ENCODE results near the gene DCX. TPM values are rescaled to one million over a fixed set of nuclear protein-coding genes. Genes with fewer than 3 reads are reported as not detected.

DCX gene
- total RNA-seq, 1 experiment from 2014 or later: not detected

DNA sequence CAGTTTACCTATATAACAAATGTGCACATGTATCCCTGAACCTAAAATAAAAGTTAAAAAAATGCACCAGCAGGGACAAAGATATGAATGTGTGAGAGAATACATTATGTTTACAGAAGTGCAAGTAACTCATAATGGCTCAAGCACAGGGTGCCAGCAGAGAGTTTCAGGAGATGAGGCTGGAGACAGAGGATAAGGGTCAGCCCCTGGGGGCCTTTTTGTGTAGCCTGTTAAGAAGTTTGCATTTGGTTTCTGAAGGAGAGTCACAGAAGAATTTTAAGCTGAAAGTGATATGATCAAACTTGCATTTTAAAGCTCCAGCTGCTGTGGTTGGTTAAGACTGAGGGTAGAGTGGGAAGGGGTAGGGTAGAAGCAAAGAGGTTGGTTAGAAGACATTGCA is 93.1 kb downstream of the DCX start:
- no peaks in the 10 kb centered on the region for H3K36me3 ChIP-seq (ENCODE audit: control insufficient read depth in 1 of 2, insufficient read depth in 2 of 2, low read length in 2 of 2)
- no peaks in the 10 kb centered on the region for H4K20me1 ChIP-seq (ENCODE audit: insufficient read depth)
- no peaks in the 10 kb centered on the region for H3K79me2 ChIP-seq (ENCODE audit: insufficient read depth, low read length)
- no peaks in the 10 kb centered on the region for H3K4me1 ChIP-seq (ENCODE audit: control insufficient read depth in 1 of 2, insufficient read depth in 2 of 2, low read length in 2 of 2)
- RAD21 ChIA-PET (ENCODE audit: low non-redundant PET in 1 of 2, low total read pairs in 2 of 2, uncharacterized antibody in 2 of 2, unreplicated experiment in 2 of 2): no interaction called here
- no peak overlapping the region for H3K4me3 ChIP-seq (replicated peaks in 1 of 2; ENCODE audit: low read depth in 1 of 2, low read length in 2 of 2)
- no peaks in the 10 kb centered on the region for H3K27me3 ChIP-seq (ENCODE audit: insufficient read depth, low read length)
- no peak overlapping the region for H3K27ac ChIP-seq (ENCODE audit: low read depth, low read length)
- BruUV-seq (replicated peaks): no TSS peak
- no peak overlapping the region for H2AFZ ChIP-seq (ENCODE audit: low read depth, low read length, poor library complexity, severe bottlenecking)
- no peak for DNase-seq (ENCODE audit: low read depth, low spot score)
- no peaks in the 10 kb centered on the region for H3K9me2 ChIP-seq (ENCODE audit: insufficient read depth)
- H3K9me3 ChIP-seq (ENCODE audit: control insufficient read depth in 1 of 2, insufficient read depth in 1 of 2, low read depth in 1 of 2, low read length in 2 of 2): no peaks in the 10 kb centered on the region
- intact Hi-C loops (cut with micrococcal nuclease): no loop called here
- CTCF ChIA-PET: no interaction called here
- no peak for ATAC-seq
- no peak for TF ChIP-seq RAD21 (IDR thresholded peaks at IDR 0.05; ENCODE audit: low read depth)
- no peak for TF ChIP-seq SIN3A (IDR thresholded peaks at IDR 0.05; ENCODE audit: low read depth)
- TF ChIP-seq, protein P1, sequence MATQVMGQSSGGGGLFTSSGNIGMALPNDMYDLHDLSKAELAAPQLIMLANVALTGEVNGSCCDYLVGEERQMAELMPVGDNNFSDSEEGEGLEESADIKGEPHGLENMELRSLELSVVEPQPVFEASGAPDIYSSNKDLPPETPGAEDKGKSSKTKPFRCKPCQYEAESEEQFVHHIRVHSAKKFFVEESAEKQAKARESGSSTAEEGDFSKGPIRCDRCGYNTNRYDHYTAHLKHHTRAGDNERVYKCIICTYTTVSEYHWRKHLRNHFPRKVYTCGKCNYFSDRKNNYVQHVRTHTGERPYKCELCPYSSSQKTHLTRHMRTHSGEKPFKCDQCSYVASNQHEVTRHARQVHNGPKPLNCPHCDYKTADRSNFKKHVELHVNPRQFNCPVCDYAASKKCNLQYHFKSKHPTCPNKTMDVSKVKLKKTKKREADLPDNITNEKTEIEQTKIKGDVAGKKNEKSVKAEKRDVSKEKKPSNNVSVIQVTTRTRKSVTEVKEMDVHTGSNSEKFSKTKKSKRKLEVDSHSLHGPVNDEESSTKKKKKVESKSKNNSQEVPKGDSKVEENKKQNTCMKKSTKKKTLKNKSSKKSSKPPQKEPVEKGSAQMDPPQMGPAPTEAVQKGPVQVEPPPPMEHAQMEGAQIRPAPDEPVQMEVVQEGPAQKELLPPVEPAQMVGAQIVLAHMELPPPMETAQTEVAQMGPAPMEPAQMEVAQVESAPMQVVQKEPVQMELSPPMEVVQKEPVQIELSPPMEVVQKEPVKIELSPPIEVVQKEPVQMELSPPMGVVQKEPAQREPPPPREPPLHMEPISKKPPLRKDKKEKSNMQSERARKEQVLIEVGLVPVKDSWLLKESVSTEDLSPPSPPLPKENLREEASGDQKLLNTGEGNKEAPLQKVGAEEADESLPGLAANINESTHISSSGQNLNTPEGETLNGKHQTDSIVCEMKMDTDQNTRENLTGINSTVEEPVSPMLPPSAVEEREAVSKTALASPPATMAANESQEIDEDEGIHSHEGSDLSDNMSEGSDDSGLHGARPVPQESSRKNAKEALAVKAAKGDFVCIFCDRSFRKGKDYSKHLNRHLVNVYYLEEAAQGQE (IDR thresholded peaks at IDR 0.05; ENCODE audit: low read depth): no peak
- no peak for TF ChIP-seq CEBPB (IDR thresholded peaks at IDR 0.05; ENCODE audit: low read depth)
- TF ChIP-seq CBX3 (IDR thresholded peaks at IDR 0.05; ENCODE audit: low read depth): no peak
- no peak for TF ChIP-seq ZNF274 (IDR thresholded peaks at IDR 0.05; ENCODE audit: low read depth, low read length)
- TF ChIP-seq, protein P2, sequence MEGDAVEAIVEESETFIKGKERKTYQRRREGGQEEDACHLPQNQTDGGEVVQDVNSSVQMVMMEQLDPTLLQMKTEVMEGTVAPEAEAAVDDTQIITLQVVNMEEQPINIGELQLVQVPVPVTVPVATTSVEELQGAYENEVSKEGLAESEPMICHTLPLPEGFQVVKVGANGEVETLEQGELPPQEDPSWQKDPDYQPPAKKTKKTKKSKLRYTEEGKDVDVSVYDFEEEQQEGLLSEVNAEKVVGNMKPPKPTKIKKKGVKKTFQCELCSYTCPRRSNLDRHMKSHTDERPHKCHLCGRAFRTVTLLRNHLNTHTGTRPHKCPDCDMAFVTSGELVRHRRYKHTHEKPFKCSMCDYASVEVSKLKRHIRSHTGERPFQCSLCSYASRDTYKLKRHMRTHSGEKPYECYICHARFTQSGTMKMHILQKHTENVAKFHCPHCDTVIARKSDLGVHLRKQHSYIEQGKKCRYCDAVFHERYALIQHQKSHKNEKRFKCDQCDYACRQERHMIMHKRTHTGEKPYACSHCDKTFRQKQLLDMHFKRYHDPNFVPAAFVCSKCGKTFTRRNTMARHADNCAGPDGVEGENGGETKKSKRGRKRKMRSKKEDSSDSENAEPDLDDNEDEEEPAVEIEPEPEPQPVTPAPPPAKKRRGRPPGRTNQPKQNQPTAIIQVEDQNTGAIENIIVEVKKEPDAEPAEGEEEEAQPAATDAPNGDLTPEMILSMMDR (IDR thresholded peaks at IDR 0.05 in 2 of 3, conservative IDR thresholded peaks at IDR 0.05 in 1 of 3; ENCODE audit: borderline replicate concordance in 1 of 3, insufficient read depth in 1 of 3, low read depth in 2 of 3, low read length in 2 of 3): no peak
- no peak for TF ChIP-seq ELF1 (IDR thresholded peaks at IDR 0.05; ENCODE audit: borderline replicate concordance, low read depth)
- no peak for TF ChIP-seq JUND (IDR thresholded peaks at IDR 0.05)
- TF ChIP-seq FOSL1 (IDR thresholded peaks at IDR 0.05; ENCODE audit: low read depth): no peak
- H3K4me2 ChIP-seq (ENCODE audit: low read length): no peak overlapping the region
- no peak overlapping the region for H3K9ac ChIP-seq (ENCODE audit: low read length)
- POLR2A ChIA-PET: no interaction called here

All from HCT116 (cell line).